A673 (cell line): Measurements from ENCODE around the gene IL15RA. TPM values are rescaled to one million over a fixed set of nuclear protein-coding genes. Genes with fewer than 3 reads are reported as not detected.

ENCODE experiments used
- BruUV-seq: library from RNA; stranded (reverse); fragments of 400-500 nt; replicated peaks from 2 replicates; lab custom pipeline; 2021; lab: Mats Ljungman, UMichigan
- CTCF ChIA-PET: fragments of 300-600 bp; sonication (Branson Sonifier 250); formaldehyde crosslinking; loops from one replicate; lab custom pipeline; 2022; ENCODE audit warnings: antibody characterized with exemption; lab: Charles Lee
- POLR2A ChIA-PET: fragments of 300-600 bp; sonication (Branson Sonifier 250); formaldehyde crosslinking; loops from one replicate; lab custom pipeline; 2022; ENCODE audit warnings: antibody characterized with exemption; ENCODE audit not compliant: low non-redundant PET; lab: Charles Lee
- DNase-seq: peaks from one replicate; pipeline ENCODE4 v3.0.0-alpha.2; 2015; ENCODE audit warnings: low spot score
- H3K27ac ChIP-seq: fragments of 200-600 bp; sonication (generic); 2 replicates; pipeline ENCODE4 v1.5.1; 2016; ENCODE audit warnings: mixed run types, low read depth, mild to moderate bottlenecking, mixed read lengths, antibody characterized with exemption, low read length; ENCODE audit not compliant: poor library complexity, severe bottlenecking
- H3K27me3 ChIP-seq: fragments of 200-600 bp; sonication (generic); replicated peaks from 2 replicates; pipeline ENCODE4 v1.6.1; 2017; ENCODE audit warnings: mixed run types, low read depth, mild to moderate bottlenecking, mixed read lengths, antibody characterized with exemption, low read length; ENCODE audit not compliant: insufficient read depth, poor library complexity
- H3K36me3 ChIP-seq: fragments of 200-600 bp; sonication (generic); 2 replicates; pipeline ENCODE4 v1.6.1; 2016; ENCODE audit warnings: mixed run types, mild to moderate bottlenecking, mixed read lengths, antibody characterized with exemption, low read length; ENCODE audit not compliant: insufficient read depth, poor library complexity, severe bottlenecking
- H3K4me1 ChIP-seq: fragments of 200-600 bp; sonication (generic); 2 replicates; pipeline ENCODE4 v1.6.1; 2017; ENCODE audit warnings: mixed run types, mild to moderate bottlenecking, mixed read lengths, antibody characterized with exemption, low read length; ENCODE audit not compliant: insufficient read depth, poor library complexity, severe bottlenecking
- H3K4me3 ChIP-seq: fragments of 200-600 bp; sonication (generic); 2 replicates; pipeline ENCODE4 v1.5.1; 2016; ENCODE audit warnings: low read depth, mixed run types, mild to moderate bottlenecking, mixed read lengths, low read length; ENCODE audit not compliant: poor library complexity, severe bottlenecking
- H3K9me3 ChIP-seq: fragments of 200-600 bp; sonication (generic); 2 replicates; pipeline ENCODE4 v1.6.1; 2016; ENCODE audit warnings: mixed run types, low read depth, mild to moderate bottlenecking, mixed read lengths, antibody characterized with exemption, low read length; ENCODE audit not compliant: poor library complexity, severe bottlenecking
- EZH2 ChIP-seq: fragments of 200-600 bp; sonication (generic); IDR thresholded peaks from 2 replicates; pipeline ENCODE4 v1.6.1; 2017; ENCODE audit warnings: borderline replicate concordance, low read depth, mild to moderate bottlenecking, mixed read lengths, antibody characterized with exemption, low read length; ENCODE audit not compliant: poor library complexity, severe bottlenecking
- intact Hi-C: fragments of 100-400 bp; cut with micrococcal nuclease; formaldehyde crosslinking; loops from one replicate; pipeline ENCODE4 v1.10.0; 2022; ENCODE audit not compliant: unreplicated experiment
- total RNA-seq: library from RNA; stranded (reverse); gene quantifications from 2 replicates; pipeline ENCODE4 v1.2.3, GENCODE V29; 2021
- TF ChIP-seq, protein P1 (sequence below): fragments of 300-800, 200-600 bp; sonication (generic); conservative IDR thresholded peaks from 2 replicates; pipeline ENCODE4 v1.5.1; 2017; ENCODE audit warnings: low read depth, mild to moderate bottlenecking, antibody characterized with exemption, low read length, moderate library complexity, mixed read lengths

Gene IL15RA
- total RNA-seq, 1 experiment from 2014 or later, result 1.1 TPM

DNA sequence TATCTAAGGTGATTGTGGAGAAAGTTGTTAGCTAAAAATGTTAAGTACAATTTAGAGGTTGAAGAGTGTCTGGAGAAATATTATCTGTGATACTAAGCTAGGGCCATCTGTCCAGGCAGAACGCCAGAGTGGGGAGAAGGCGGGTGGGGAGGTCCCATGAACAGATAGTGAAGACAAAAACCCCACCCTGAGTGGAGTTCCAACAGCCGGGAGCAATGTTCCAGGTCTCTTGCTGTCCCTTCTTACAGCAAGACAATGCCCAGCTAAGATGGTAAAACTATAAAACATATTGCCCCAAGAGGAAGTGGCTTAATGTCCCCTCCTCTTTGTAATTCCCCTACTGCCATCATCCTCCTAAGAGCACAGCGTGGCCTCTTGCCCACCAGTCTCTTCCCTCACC, 10.4 kb upstream of the IL15RA start:
- Histone ChIP-seq H3K36me3 (no peaks in the 10 kb centered on the region), H3K27me3 (peaks cover 8% of the 10 kb centered on the region), H3K9me3 (no peaks in the 10 kb centered on the region), H3K27ac (no peak overlapping the region), H3K4me1 (no peaks in the 10 kb centered on the region), H3K4me3 (no peak overlapping the region)
- POLR2A ChIA-PET, result no interaction called here
- DNase-seq, result no peak
- no peak for TF ChIP-seq EZH2
- intact Hi-C loops, result no loop called here
- BruUV-seq, result no TSS peak
- CTCF ChIA-PET, result no interaction called here

DNA sequence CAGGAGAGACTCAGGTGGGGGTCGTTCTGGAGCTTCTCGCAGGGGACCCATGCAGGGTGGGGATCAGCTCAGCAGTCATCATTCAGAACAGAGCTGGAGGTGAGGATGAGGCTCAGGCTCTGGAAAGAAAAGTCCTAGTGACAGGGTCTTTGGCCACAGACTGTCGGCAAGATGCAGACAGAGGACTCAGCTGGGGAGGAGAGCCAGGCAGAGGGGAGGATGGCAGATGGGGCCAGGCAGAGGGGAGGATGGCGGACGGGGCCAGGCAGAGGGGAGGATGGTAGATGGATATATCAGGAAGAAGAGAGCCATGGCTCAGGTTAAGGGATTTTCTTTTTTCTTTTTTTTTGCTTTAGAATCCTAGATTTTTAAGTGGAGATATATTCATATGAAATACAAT, 7.7 kb upstream of the IL15RA start:
- no peak for DNase-seq
- BruUV-seq, result no TSS peak
- no peaks in the 10 kb centered on the region for H3K36me3 ChIP-seq
- POLR2A ChIA-PET, result no interaction called here
- no peaks in the 10 kb centered on the region for H3K9me3 ChIP-seq
- intact Hi-C loops, result no loop called here
- CTCF ChIA-PET, result no interaction called here
- H3K27me3 ChIP-seq, result peaks cover 8% of the 10 kb centered on the region
- no peak overlapping the region for H3K4me3 ChIP-seq
- H3K27ac ChIP-seq, result no peak overlapping the region
- TF ChIP-seq EZH2, result no peak
- TF ChIP-seq, protein P1, sequence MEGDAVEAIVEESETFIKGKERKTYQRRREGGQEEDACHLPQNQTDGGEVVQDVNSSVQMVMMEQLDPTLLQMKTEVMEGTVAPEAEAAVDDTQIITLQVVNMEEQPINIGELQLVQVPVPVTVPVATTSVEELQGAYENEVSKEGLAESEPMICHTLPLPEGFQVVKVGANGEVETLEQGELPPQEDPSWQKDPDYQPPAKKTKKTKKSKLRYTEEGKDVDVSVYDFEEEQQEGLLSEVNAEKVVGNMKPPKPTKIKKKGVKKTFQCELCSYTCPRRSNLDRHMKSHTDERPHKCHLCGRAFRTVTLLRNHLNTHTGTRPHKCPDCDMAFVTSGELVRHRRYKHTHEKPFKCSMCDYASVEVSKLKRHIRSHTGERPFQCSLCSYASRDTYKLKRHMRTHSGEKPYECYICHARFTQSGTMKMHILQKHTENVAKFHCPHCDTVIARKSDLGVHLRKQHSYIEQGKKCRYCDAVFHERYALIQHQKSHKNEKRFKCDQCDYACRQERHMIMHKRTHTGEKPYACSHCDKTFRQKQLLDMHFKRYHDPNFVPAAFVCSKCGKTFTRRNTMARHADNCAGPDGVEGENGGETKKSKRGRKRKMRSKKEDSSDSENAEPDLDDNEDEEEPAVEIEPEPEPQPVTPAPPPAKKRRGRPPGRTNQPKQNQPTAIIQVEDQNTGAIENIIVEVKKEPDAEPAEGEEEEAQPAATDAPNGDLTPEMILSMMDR, result no peak
- H3K4me1 ChIP-seq, result no peaks in the 10 kb centered on the region

DNA sequence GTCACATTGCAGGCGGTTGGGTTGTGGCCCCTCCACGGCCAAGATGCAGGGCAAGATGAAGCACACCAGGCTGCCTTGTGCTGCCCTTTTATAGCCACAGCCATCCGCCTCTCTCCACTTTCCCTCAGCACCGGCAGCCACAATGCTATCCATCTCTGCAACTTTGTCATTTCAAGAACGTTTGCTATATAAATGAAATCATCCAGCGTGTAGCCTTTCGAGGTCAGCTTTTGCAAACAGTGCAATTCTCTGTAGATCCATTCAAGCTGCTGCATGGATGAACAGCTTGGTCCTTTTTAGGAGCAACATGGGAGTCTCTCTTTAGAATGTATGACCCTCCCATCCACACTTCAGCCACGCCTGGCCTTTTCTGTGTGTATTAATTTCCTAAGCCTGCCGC, 6.4 kb upstream of the IL15RA start:
- H3K9me3 ChIP-seq, result no peaks in the 10 kb centered on the region
- TF ChIP-seq, protein P1, result no peak
- no peak for TF ChIP-seq EZH2
- ChIA-PET POLR2A (no interaction called here), CTCF (no interaction called here)
- H3K4me1 ChIP-seq, result no peaks in the 10 kb centered on the region
- intact Hi-C loops, result no loop called here
- H3K4me3 ChIP-seq, result no peak overlapping the region
- no peak overlapping the region for H3K27ac ChIP-seq
- peaks cover 14% of the 10 kb centered on the region for H3K27me3 ChIP-seq
- no peak for DNase-seq
- no peaks in the 10 kb centered on the region for H3K36me3 ChIP-seq
- BruUV-seq, result no TSS peak

DNA sequence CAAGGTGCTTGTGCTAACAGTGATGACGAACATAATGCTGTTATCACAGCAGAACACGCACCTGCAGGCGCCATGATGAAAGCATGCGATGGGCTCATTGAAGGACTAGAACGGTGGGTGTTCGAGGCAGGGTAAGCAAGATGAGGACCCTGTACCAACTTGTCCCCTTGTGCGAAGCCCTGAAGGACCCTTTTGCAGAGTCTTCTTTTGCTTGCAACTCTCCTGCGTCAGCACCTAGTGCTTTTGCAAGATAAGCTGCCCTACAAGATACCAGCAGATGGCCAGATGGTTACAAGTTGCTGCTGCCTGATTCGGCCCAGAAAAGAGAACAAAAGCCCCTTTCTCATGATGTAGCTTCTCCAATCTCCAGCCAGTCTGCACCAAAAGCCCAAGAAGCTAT, 4.2 kb upstream of the IL15RA start:
- peaks cover 23% of the 10 kb centered on the region for H3K27me3 ChIP-seq
- DNase-seq, result no peak
- H3K4me1 ChIP-seq, result no peaks in the 10 kb centered on the region
- no peaks in the 10 kb centered on the region for H3K9me3 ChIP-seq
- TF ChIP-seq, protein P1, result no peak
- TF ChIP-seq EZH2, result no peak
- CTCF ChIA-PET, result no interaction called here
- H3K4me3 ChIP-seq, result no peak overlapping the region
- no TSS peak for BruUV-seq
- POLR2A ChIA-PET, result no interaction called here
- H3K36me3 ChIP-seq, result no peaks in the 10 kb centered on the region
- intact Hi-C loops, result no loop called here
- no peak overlapping the region for H3K27ac ChIP-seq
